ENCODE measurements around the gene MLH3.
"Not testable (repeated sequence)": the region's sequence is repeated elsewhere in the genome, so short reads cannot be mapped to it uniquely, and the experiment has no call there.

MLH3 gene

DNA sequence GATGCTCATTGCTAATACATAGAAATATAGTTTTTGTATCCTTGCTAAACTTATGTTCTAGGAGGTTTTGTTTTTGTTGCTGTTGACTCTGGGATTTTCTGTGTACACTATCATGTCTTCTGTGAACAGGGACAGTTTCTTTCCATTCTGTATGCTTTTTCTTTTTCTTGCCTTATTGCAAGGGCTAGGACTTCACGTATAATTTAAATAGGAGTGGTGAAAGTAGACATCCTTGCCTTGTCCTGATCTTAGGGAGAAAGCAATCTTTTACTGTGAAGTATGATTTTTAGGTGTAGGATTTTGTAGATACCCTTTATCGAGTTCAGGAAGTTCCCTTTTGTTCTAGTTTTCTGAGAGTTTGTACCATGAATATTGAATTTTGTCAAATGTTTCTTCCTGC lies 50.0 kb downstream of the MLH3 start:
- no peak for DNase-seq (ENCODE audit: low read depth in 1 of 2, low spot score in 1 of 2)

GRCh38 chr14:74995781-74996180 lies 55.5 kb downstream of the MLH3 start:
- not testable (repeated sequence) for H3K27me3 ChIP-seq (ENCODE audit: insufficient read depth, poor library complexity, severe bottlenecking); DNase-seq (ENCODE audit: low read depth in 1 of 2, low spot score in 1 of 2); H3K27ac ChIP-seq (replicated peaks); H3K4me3 ChIP-seq (replicated peaks; ENCODE audit: insufficient read depth, low read length)

More for the DNA sequence above, 50.0 kb downstream of the MLH3 start:
- TF ChIP-seq GABPA (IDR thresholded peaks at IDR 0.05; ENCODE audit: low read depth) = no peak
- Histone ChIP-seq H3K27me3 (ENCODE audit: insufficient read depth, poor library complexity, severe bottlenecking) (no peaks in the 10 kb centered on the region), H3K27ac (replicated peaks) (no peak overlapping the region), H3K4me3 (replicated peaks; ENCODE audit: insufficient read depth, low read length) (no peak overlapping the region)

- DNase-seq (ENCODE audit: low read depth in 1 of 2, low spot score in 1 of 2); H3K27ac ChIP-seq (replicated peaks); H3K27me3 ChIP-seq (ENCODE audit: insufficient read depth, poor library complexity, severe bottlenecking); H3K4me3 ChIP-seq (replicated peaks; ENCODE audit: insufficient read depth, low read length): not testable (repeated sequence)
These were observed 57.1 kb downstream of the MLH3 start for GRCh38 chr14:74994182-74994581.

DNA sequence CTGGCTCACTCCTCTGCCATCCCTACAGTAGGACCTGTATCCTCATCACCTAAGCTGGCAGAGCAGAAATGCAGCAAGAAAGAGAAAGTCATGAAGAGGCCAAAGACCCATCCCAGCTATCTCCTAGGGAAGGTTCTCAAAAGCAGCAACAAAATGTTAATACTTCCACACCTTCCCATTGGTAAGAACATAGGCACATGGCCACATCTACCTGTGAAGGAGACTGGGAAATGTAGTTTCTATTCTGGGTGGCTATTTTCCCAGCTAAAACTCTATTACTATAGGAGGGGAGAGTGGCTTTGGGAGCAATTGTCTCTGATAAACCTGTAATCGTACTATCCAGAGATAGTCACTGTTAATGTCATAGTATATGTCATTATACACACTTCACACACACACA lies 62.3 kb downstream of the MLH3 start:
- no peak overlapping the region for H3K4me3 ChIP-seq (replicated peaks; ENCODE audit: insufficient read depth, low read length)
- H3K27ac ChIP-seq (replicated peaks) = no peak overlapping the region
- no peaks in the 10 kb centered on the region for H3K27me3 ChIP-seq (ENCODE audit: insufficient read depth, poor library complexity, severe bottlenecking)
- TF ChIP-seq, protein P1, sequence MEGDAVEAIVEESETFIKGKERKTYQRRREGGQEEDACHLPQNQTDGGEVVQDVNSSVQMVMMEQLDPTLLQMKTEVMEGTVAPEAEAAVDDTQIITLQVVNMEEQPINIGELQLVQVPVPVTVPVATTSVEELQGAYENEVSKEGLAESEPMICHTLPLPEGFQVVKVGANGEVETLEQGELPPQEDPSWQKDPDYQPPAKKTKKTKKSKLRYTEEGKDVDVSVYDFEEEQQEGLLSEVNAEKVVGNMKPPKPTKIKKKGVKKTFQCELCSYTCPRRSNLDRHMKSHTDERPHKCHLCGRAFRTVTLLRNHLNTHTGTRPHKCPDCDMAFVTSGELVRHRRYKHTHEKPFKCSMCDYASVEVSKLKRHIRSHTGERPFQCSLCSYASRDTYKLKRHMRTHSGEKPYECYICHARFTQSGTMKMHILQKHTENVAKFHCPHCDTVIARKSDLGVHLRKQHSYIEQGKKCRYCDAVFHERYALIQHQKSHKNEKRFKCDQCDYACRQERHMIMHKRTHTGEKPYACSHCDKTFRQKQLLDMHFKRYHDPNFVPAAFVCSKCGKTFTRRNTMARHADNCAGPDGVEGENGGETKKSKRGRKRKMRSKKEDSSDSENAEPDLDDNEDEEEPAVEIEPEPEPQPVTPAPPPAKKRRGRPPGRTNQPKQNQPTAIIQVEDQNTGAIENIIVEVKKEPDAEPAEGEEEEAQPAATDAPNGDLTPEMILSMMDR (IDR thresholded peaks at IDR 0.05; ENCODE audit: insufficient read depth, low read length) = no peak
- TF ChIP-seq GABPA (IDR thresholded peaks at IDR 0.05; ENCODE audit: low read depth) (no peak), SPI1 (IDR thresholded peaks at IDR 0.05; ENCODE audit: borderline replicate concordance, low read depth) (no peak), POLR2AphosphoS5 (IDR thresholded peaks at IDR 0.05; ENCODE audit: low read depth) (no peak)
- TF ChIP-seq, protein P2, sequence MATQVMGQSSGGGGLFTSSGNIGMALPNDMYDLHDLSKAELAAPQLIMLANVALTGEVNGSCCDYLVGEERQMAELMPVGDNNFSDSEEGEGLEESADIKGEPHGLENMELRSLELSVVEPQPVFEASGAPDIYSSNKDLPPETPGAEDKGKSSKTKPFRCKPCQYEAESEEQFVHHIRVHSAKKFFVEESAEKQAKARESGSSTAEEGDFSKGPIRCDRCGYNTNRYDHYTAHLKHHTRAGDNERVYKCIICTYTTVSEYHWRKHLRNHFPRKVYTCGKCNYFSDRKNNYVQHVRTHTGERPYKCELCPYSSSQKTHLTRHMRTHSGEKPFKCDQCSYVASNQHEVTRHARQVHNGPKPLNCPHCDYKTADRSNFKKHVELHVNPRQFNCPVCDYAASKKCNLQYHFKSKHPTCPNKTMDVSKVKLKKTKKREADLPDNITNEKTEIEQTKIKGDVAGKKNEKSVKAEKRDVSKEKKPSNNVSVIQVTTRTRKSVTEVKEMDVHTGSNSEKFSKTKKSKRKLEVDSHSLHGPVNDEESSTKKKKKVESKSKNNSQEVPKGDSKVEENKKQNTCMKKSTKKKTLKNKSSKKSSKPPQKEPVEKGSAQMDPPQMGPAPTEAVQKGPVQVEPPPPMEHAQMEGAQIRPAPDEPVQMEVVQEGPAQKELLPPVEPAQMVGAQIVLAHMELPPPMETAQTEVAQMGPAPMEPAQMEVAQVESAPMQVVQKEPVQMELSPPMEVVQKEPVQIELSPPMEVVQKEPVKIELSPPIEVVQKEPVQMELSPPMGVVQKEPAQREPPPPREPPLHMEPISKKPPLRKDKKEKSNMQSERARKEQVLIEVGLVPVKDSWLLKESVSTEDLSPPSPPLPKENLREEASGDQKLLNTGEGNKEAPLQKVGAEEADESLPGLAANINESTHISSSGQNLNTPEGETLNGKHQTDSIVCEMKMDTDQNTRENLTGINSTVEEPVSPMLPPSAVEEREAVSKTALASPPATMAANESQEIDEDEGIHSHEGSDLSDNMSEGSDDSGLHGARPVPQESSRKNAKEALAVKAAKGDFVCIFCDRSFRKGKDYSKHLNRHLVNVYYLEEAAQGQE (IDR thresholded peaks at IDR 0.05; ENCODE audit: insufficient replicate concordance, low read depth) = no peak
- DNase-seq (ENCODE audit: low read depth in 1 of 2, low spot score in 1 of 2) = no peak

DNA sequence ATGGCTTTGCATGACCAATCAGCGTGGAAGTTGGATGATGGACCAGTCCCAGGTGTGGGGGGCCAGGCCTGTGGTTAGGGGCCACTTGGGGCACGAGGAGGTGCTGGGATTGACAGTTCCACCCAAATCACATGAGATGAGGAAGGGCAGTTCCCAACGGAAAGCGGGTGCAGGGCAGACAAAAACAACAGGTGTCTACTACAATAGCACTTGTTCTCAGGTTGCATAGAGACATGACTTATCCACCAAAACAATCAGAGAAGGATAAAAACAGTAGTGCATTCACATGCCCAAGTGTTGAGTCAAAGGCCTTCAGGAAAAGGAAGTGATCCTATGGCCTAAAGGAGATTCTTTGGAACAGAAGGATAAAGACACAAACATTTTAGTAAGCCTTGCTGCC lies 63.1 kb downstream of the MLH3 start:
- Histone ChIP-seq H3K4me3 (replicated peaks; ENCODE audit: insufficient read depth, low read length) (no peak overlapping the region), H3K27me3 (ENCODE audit: insufficient read depth, poor library complexity, severe bottlenecking) (no peaks in the 10 kb centered on the region), H3K27ac (replicated peaks) (no peak overlapping the region)
- TF ChIP-seq POLR2AphosphoS5 (IDR thresholded peaks at IDR 0.05; ENCODE audit: low read depth) = no peak
- TF ChIP-seq GABPA (IDR thresholded peaks at IDR 0.05; ENCODE audit: low read depth) = no peak
- TF ChIP-seq, protein P2 (IDR thresholded peaks at IDR 0.05; ENCODE audit: insufficient replicate concordance, low read depth) = no peak
- TF ChIP-seq SPI1 (IDR thresholded peaks at IDR 0.05; ENCODE audit: borderline replicate concordance, low read depth) = no peak
- TF ChIP-seq, protein P1 (IDR thresholded peaks at IDR 0.05; ENCODE audit: insufficient read depth, low read length) = no peak
- no peak for DNase-seq (ENCODE audit: low read depth in 1 of 2, low spot score in 1 of 2)
